IMR-90 (cell line): ENCODE results near the gene SESN2. TPM values are rescaled to one million over a fixed set of nuclear protein-coding genes. Genes with fewer than 3 reads are reported as not detected.

ENCODE experiments used
- ATAC-seq: fragments of 200-7000 bp; cut with Tn5 transposase; 2 replicates; pipeline ENCODE4 v1.9.1; 2020; ENCODE audit warnings: low read depth, mild to moderate bottlenecking, moderate library complexity
- BruUV-seq: library from RNA; stranded (reverse); fragments of 400-500 nt; replicated peaks from 2 replicates; lab custom pipeline; 2021; lab: Mats Ljungman, UMichigan
- CTCF ChIA-PET: fragments of 300-600 bp; formaldehyde crosslinking; extraction: SDS; loops from one replicate; lab custom pipeline; 2021; ENCODE audit warnings: antibody characterized with exemption; lab: Yijun Ruan, JAX
- POLR2A ChIA-PET: fragments of 300-600 bp; sonication (Branson Sonifier 250); formaldehyde crosslinking; loops from one replicate; lab custom pipeline; 2022; ENCODE audit warnings: antibody characterized with exemption; ENCODE audit not compliant: unreplicated experiment; lab: Charles Lee
- DNase-seq: peaks from one replicate; pipeline ENCODE4 v3.0.0; 2013
- H2AFZ ChIP-seq: replicated peaks from 2 replicates; pipeline ENCODE3; 2013; ENCODE audit warnings: low read length, mild to moderate bottlenecking; ENCODE audit not compliant: poor library complexity
- H2AK5ac ChIP-seq: 2 replicates; pipeline ENCODE4 v1.6.1; 2013; ENCODE audit warnings: low read depth, low read length, inconsistent platforms
- H2AK9ac ChIP-seq: replicated peaks from 2 replicates; pipeline ENCODE3; 2013; ENCODE audit warnings: mild to moderate bottlenecking, low read depth, low read length, moderate library complexity; ENCODE audit not compliant: poor library complexity
- H2BK120ac ChIP-seq: 2 replicates; pipeline ENCODE4 v1.6.1; 2013; ENCODE audit warnings: low read depth, low read length, inconsistent platforms
- H2BK15ac ChIP-seq: 3 replicates; pipeline ENCODE4 v1.6.1; 2013; ENCODE audit warnings: low read depth, low read length, inconsistent platforms
- H2BK20ac ChIP-seq: 2 replicates; pipeline ENCODE4 v1.6.1; 2013; ENCODE audit warnings: low read depth, mild to moderate bottlenecking, inconsistent platforms, low read length, moderate library complexity
- H2BK5ac ChIP-seq: 2 replicates; pipeline ENCODE4 v1.6.1; 2013; ENCODE audit warnings: mild to moderate bottlenecking, low read depth, low read length, inconsistent platforms; ENCODE audit not compliant: poor library complexity, severe bottlenecking
- H3K14ac ChIP-seq: replicated peaks from 2 replicates; pipeline ENCODE4 v1.6.1; 2013; ENCODE audit warnings: low read depth, low read length, inconsistent platforms
- H3K18ac ChIP-seq: 2 replicates; pipeline ENCODE4 v1.6.1; 2013; ENCODE audit warnings: low read depth, low read length, control low read depth
- H3K23ac ChIP-seq: 2 replicates; pipeline ENCODE4 v1.6.1; 2013; ENCODE audit warnings: low read depth, low read length, inconsistent platforms
- H3K27ac ChIP-seq: 2 replicates; pipeline ENCODE4 v1.5.1; 2013; ENCODE audit warnings: mild to moderate bottlenecking, control low read depth, low read length; ENCODE audit not compliant: insufficient read depth
- H3K27me3 ChIP-seq: 2 replicates; pipeline ENCODE4 v1.6.1; 2013; ENCODE audit warnings: low read length; ENCODE audit not compliant: control insufficient read depth, insufficient read depth
- H3K36me3 ChIP-seq: 2 replicates; pipeline ENCODE4 v1.6.1; 2013; ENCODE audit warnings: low read length, mixed read lengths; ENCODE audit not compliant: control insufficient read depth, insufficient read depth
- H3K4ac ChIP-seq: 2 replicates; pipeline ENCODE4 v1.6.1; 2013; ENCODE audit warnings: low read depth, low read length, inconsistent platforms
- H3K4me1 ChIP-seq: 2 replicates; pipeline ENCODE4 v1.6.1; 2013; ENCODE audit warnings: low read length, mixed read lengths; ENCODE audit not compliant: control insufficient read depth, insufficient read depth
- H3K4me2 ChIP-seq: 2 replicates; pipeline ENCODE4 v1.6.1; 2013; ENCODE audit warnings: low read depth, mild to moderate bottlenecking, control low read depth, low read length, moderate library complexity
- H3K4me3 ChIP-seq: 2 replicates; pipeline ENCODE4 v1.5.1; 2013; ENCODE audit warnings: low read depth, mild to moderate bottlenecking, control low read depth, low read length, moderate library complexity; ENCODE audit not compliant: insufficient read depth
- H3K56ac ChIP-seq: 2 replicates; pipeline ENCODE4 v1.6.1; 2013; ENCODE audit warnings: low read length, inconsistent platforms; ENCODE audit not compliant: insufficient read depth; ENCODE audit errors: extremely low read depth
- H3K79me1 ChIP-seq, 2 experiments: 2 replicates each; pipeline ENCODE4 v1.6.1; 2013; ENCODE audit warnings: low read length in 2 of 2, inconsistent platforms in 1 of 2, low read depth in 1 of 2
- H3K9ac ChIP-seq: 2 replicates; pipeline ENCODE4 v1.6.1; 2013; ENCODE audit warnings: low read depth, low read length, control low read depth
- H3K9me1 ChIP-seq: 2 replicates; pipeline ENCODE4 v1.6.1; 2013; ENCODE audit warnings: low read length, inconsistent platforms; ENCODE audit not compliant: insufficient read depth
- H3K9me3 ChIP-seq: 2 replicates; pipeline ENCODE4 v1.6.1; 2013; ENCODE audit warnings: low read length; ENCODE audit not compliant: control insufficient read depth, insufficient read depth
- H4K20me1 ChIP-seq: 2 replicates; pipeline ENCODE4 v1.6.1; 2013; ENCODE audit warnings: low read length, inconsistent platforms; ENCODE audit not compliant: insufficient read depth
- H4K5ac ChIP-seq: 2 replicates; pipeline ENCODE4 v1.6.1; 2013; ENCODE audit warnings: mild to moderate bottlenecking, low read depth, low read length, control low read depth
- H4K8ac ChIP-seq, 2 experiments: 2 replicates each; pipeline ENCODE4 v1.6.1; 2013; ENCODE audit warnings: low read depth in 2 of 2, low read length in 2 of 2, control low read depth in 1 of 2, inconsistent platforms in 1 of 2
- H4K91ac ChIP-seq: 2 replicates; pipeline ENCODE4 v1.6.1; 2013; ENCODE audit warnings: low read depth, low read length, inconsistent platforms; ENCODE audit not compliant: insufficient read depth
- BHLHE40 ChIP-seq: fragments of 150-350 bp; IDR thresholded peaks from 2 replicates; pipeline ENCODE4 v1.6.1; 2016; ENCODE audit warnings: mild to moderate bottlenecking, low read depth, low read length
- CEBPB ChIP-seq: IDR thresholded peaks from 2 replicates; pipeline ENCODE4 v1.6.1; 2012; ENCODE audit warnings: low read depth, low read length, improper control_type of control experiment
- CHD1 ChIP-seq: IDR thresholded peaks from 2 replicates; pipeline ENCODE4 v1.6.1; 2012; ENCODE audit warnings: low read depth, low read length, improper control_type of control experiment
- FOS ChIP-seq: fragments of 150-350 bp; IDR thresholded peaks from 2 replicates; pipeline ENCODE4 v1.6.1; 2016; ENCODE audit warnings: low read depth, low read length
- MAFK ChIP-seq: IDR thresholded peaks from 2 replicates; pipeline ENCODE4 v1.6.1; 2012; ENCODE audit warnings: low read depth, low read length, improper control_type of control experiment
- MAZ ChIP-seq: IDR thresholded peaks from 2 replicates; pipeline ENCODE4 v1.6.1; 2012; ENCODE audit warnings: low read depth, mild to moderate bottlenecking, low read length, improper control_type of control experiment, moderate library complexity, borderline replicate concordance
- MXI1 ChIP-seq: IDR thresholded peaks from 2 replicates; pipeline ENCODE4 v1.6.1; 2012; ENCODE audit warnings: low read depth, mild to moderate bottlenecking, low read length, moderate library complexity, borderline replicate concordance
- NFE2L2 ChIP-seq: fragments of 150-350 bp; IDR thresholded peaks from 2 replicates; pipeline ENCODE4 v1.6.1; 2016; ENCODE audit warnings: low read depth, mild to moderate bottlenecking, low read length
- POLR2A ChIP-seq: IDR thresholded peaks from 2 replicates; pipeline ENCODE4 v1.6.1; 2012; ENCODE audit warnings: mild to moderate bottlenecking, low read depth, low read length
- RAD21 ChIP-seq: IDR thresholded peaks from 2 replicates; pipeline ENCODE4 v1.6.1; 2012; ENCODE audit warnings: low read length, improper control_type of control experiment
- RCOR1 ChIP-seq: IDR thresholded peaks from 2 replicates; pipeline ENCODE4 v1.6.1; 2012; ENCODE audit warnings: mild to moderate bottlenecking, low read length, improper control_type of control experiment; ENCODE audit not compliant: insufficient replicate concordance
- RFX5 ChIP-seq: IDR thresholded peaks from 2 replicates; pipeline ENCODE4 v1.8.0; 2012; ENCODE audit warnings: low read depth, mild to moderate bottlenecking, low read length, moderate library complexity
- SMC3 ChIP-seq: fragments of 150-350 bp; IDR thresholded peaks from 2 replicates; pipeline ENCODE4 v1.6.1; 2016; ENCODE audit warnings: low read depth, mild to moderate bottlenecking, antibody characterized with exemption, low read length, moderate library complexity
- dilution Hi-C: fragments of 300-500 bp; cut with HindIII; formaldehyde crosslinking; loops from one replicate; pipeline ENCODE4 v1.14.3; 2018; ENCODE audit warnings: low sequenced_read_pairs; ENCODE audit not compliant: unreplicated experiment
- in situ Hi-C: fragments of 300-500 bp; cut with MboI; formaldehyde crosslinking; loops from 3 replicates; pipeline ENCODE4 v1.14.3; 2019; ENCODE audit warnings: low sequenced_read_pairs, inconsistent platforms, mixed read lengths
- intact Hi-C: fragments of 100-400 bp; cut with micrococcal nuclease; formaldehyde crosslinking; loops from 2 replicates; pipeline ENCODE4 v1.10.0; 2022
- polyA plus RNA-seq, 3 experiments: library from polyadenylated mRNA; depleted of rRNA; stranded (reverse); fragments of >200 nt; gene quantifications; 2 replicates each; pipeline ENCODE4 v1.2.3, GENCODE V29; 2012; ENCODE audit warnings: low replicate concordance in 1 of 3
- total RNA-seq: library from RNA; depleted of rRNA; stranded (reverse); fragments of >200 nt; gene quantifications from 2 replicates; pipeline ENCODE4 v1.2.3, GENCODE V29; 2012
- TF ChIP-seq, protein P1 (sequence below): fragments of 150-350 bp; IDR thresholded peaks from 2 replicates; pipeline ENCODE4 v1.6.1; 2017; ENCODE audit warnings: mild to moderate bottlenecking, antibody characterized with exemption, low read length, low read depth
- TF ChIP-seq, protein P2 (sequence below): fragments of 150-350 bp; IDR thresholded peaks from 2 replicates; pipeline ENCODE4 v1.6.1; 2016; ENCODE audit warnings: low read depth, mild to moderate bottlenecking, low read length, moderate library complexity, borderline replicate concordance
- TF ChIP-seq, protein P3 (sequence below): conservative IDR thresholded peaks from 2 replicates; pipeline ENCODE4 v1.5.1; 2012; ENCODE audit warnings: mild to moderate bottlenecking, low read depth, low read length, improper control_type of control experiment

The SESN2 gene
- total and polyA plus RNA-seq, 2 of the 4 experiments (the other 2 are of a cell fraction): 10.2 to 20.9 TPM

DNA sequence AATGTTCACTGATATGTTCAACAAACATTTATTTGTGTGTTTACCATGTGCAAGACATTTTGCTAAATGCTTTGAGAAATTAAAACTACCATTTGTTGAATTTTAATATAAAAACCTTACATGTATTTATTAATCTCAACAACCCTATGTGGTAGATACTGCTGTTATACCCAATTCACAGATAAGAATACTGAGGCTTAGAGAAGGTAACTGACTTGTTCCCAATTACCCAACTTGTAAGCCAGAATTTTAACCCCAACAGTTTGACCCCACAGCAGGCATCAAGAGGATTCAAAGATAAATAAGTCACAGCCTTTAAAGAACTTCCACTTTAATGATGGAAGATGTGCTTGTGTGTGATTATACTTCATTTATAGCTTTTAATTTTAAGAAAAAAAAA lies 30.2 kb upstream of the SESN2 start:
- H4K20me1 ChIP-seq: peaks cover 8% of the 10 kb centered on the region; the same call in 1 of the 2 replicates
- dilution Hi-C loops: no loop called here
- BruUV-seq: no TSS peak
- no peak overlapping the region for H2BK15ac ChIP-seq
- H3K9me3 ChIP-seq: no peaks in the 10 kb centered on the region
- no peak for ATAC-seq
- no peak overlapping the region for H3K9ac ChIP-seq
- no peak overlapping the region for H4K91ac ChIP-seq
- H4K8ac ChIP-seq: no peak overlapping the region
- no peak for DNase-seq
- no peak overlapping the region for H3K56ac ChIP-seq
- H3K18ac ChIP-seq: no peak overlapping the region
- no peak overlapping the region for H3K4me2 ChIP-seq
- TF ChIP-seq MAFK (no peak), MXI1 (no peak), BHLHE40 (no peak), FOS (no peak), POLR2A (no peak), NFE2L2 (no peak), RCOR1 (no peak), CEBPB (no peak), RAD21 (no peak), CHD1 (no peak), SMC3 (no peak), MAZ (no peak), RFX5 (no peak)
- TF ChIP-seq, protein P1, sequence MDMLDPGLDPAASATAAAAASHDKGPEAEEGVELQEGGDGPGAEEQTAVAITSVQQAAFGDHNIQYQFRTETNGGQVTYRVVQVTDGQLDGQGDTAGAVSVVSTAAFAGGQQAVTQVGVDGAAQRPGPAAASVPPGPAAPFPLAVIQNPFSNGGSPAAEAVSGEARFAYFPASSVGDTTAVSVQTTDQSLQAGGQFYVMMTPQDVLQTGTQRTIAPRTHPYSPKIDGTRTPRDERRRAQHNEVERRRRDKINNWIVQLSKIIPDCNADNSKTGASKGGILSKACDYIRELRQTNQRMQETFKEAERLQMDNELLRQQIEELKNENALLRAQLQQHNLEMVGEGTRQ: no peak
- TF ChIP-seq, protein P2, sequence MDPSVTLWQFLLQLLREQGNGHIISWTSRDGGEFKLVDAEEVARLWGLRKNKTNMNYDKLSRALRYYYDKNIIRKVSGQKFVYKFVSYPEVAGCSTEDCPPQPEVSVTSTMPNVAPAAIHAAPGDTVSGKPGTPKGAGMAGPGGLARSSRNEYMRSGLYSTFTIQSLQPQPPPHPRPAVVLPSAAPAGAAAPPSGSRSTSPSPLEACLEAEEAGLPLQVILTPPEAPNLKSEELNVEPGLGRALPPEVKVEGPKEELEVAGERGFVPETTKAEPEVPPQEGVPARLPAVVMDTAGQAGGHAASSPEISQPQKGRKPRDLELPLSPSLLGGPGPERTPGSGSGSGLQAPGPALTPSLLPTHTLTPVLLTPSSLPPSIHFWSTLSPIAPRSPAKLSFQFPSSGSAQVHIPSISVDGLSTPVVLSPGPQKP: no peak
- TF ChIP-seq, protein P3, sequence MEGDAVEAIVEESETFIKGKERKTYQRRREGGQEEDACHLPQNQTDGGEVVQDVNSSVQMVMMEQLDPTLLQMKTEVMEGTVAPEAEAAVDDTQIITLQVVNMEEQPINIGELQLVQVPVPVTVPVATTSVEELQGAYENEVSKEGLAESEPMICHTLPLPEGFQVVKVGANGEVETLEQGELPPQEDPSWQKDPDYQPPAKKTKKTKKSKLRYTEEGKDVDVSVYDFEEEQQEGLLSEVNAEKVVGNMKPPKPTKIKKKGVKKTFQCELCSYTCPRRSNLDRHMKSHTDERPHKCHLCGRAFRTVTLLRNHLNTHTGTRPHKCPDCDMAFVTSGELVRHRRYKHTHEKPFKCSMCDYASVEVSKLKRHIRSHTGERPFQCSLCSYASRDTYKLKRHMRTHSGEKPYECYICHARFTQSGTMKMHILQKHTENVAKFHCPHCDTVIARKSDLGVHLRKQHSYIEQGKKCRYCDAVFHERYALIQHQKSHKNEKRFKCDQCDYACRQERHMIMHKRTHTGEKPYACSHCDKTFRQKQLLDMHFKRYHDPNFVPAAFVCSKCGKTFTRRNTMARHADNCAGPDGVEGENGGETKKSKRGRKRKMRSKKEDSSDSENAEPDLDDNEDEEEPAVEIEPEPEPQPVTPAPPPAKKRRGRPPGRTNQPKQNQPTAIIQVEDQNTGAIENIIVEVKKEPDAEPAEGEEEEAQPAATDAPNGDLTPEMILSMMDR: no peak
- intact Hi-C loops: no loop called here
- no peak overlapping the region for H3K4me3 ChIP-seq
- H3K27me3 ChIP-seq: no peaks in the 10 kb centered on the region
- H2AK9ac ChIP-seq: no peak overlapping the region
- peaks cover 25 to 42% of the 10 kb centered on the region in 2 experiments for H3K79me1 ChIP-seq
- H3K4me1 ChIP-seq: no peaks in the 10 kb centered on the region
- H3K36me3 ChIP-seq: peaks cover 25% of the 10 kb centered on the region
- POLR2A ChIA-PET: no interaction called here
- H3K4ac ChIP-seq: no peak overlapping the region
- H2BK5ac ChIP-seq: no peak overlapping the region
- no peak overlapping the region for H2BK120ac ChIP-seq
- peaks cover 5% of the 10 kb centered on the region; the same call in 1 of the 2 replicates for H3K9me1 ChIP-seq
- H2AK5ac ChIP-seq: no peak overlapping the region
- no peak overlapping the region for H2AFZ ChIP-seq
- no peak overlapping the region for H3K27ac ChIP-seq
- H3K14ac ChIP-seq: no peak overlapping the region
- CTCF ChIA-PET: no interaction called here
- in situ Hi-C loops: no loop called here
- H2BK20ac ChIP-seq: no peak overlapping the region
- no peak overlapping the region for H4K5ac ChIP-seq
- no peak overlapping the region for H3K23ac ChIP-seq
